ENCODE results near the gene KLHL21. TPM values are rescaled to one million over a fixed set of nuclear protein-coding genes. Genes with fewer than 3 reads are reported as not detected.

Gene KLHL21
- total and polyA plus RNA-seq, 2 donors (not counting 1 experiment from before 2014, with no cell fraction given) = 14.4 to 29.9 TPM

DNA sequence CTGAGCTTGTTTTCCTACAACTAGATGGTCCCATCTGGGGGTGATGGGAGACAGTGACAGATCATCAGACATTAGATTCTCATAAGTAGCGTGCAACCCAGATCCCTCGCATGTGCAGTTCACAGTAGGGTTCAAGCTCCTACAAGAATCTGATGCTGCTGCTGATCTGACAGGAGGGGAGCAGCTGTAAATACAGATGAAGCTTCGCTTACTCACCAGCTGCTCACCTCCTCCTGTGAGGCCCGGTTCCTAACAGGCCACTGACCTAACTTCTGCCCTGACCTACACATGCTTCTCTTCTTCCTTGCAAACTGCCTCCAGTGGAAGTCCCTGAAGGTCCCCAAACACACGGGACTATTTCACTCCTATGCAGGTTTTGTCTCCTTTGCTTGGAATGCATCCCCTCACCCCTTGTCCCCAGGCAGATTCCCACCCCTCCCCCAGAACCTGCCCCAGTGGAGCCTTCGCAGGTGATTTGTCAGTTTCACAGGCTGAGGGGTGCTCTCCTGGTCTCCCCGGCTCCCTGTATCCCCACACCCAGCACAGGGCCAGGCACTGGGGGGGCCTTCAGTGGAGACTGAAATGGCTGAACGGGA, 28.5 kb downstream of the KLHL21 start:
- 99% methylated on average over 8 of the region's 8 CpGs for WGBS (ENCODE audit: insufficient coverage)

More for the DNA sequence above, 28.5 kb downstream of the KLHL21 start:
- Mint-ChIP-seq H3K27me3 (peaks cover 15% of the 10 kb centered on the region), H3K4me3 (no peak overlapping the region), H3K4me1 (peaks cover under 1% of the 10 kb centered on the region), H3K27ac (no peak overlapping the region), H3K9me3 (ENCODE audit: insufficient read depth) (no peaks in the 10 kb centered on the region)
- no peak overlapping the region for H3K4me2 ChIP-seq (replicated peaks; ENCODE audit: low read depth, low read length, poor library complexity, severe bottlenecking)
- H3K4me1 ChIP-seq (ENCODE audit: control insufficient read depth in 2 of 2, insufficient read depth in 2 of 2, low read length in 2 of 2) = peaks cover 0 to under 1% of the 10 kb centered on the region in 2 donors
- intact Hi-C loops (cut with micrococcal nuclease) = no loop called here
- no peak overlapping the region for H3K27ac ChIP-seq (ENCODE audit: low read length in 2 of 2)
- no peak overlapping the region for H3K4me3 ChIP-seq (ENCODE audit: control extremely low read depth in 1 of 5, extremely low read depth in 1 of 5, insufficient read depth in 1 of 5, low read depth in 2 of 5, low read length in 4 of 5)
- no peak for DNase-seq
- no peak overlapping the region for H3K9ac ChIP-seq (ENCODE audit: low read length)
- TF ChIP-seq, protein P1, sequence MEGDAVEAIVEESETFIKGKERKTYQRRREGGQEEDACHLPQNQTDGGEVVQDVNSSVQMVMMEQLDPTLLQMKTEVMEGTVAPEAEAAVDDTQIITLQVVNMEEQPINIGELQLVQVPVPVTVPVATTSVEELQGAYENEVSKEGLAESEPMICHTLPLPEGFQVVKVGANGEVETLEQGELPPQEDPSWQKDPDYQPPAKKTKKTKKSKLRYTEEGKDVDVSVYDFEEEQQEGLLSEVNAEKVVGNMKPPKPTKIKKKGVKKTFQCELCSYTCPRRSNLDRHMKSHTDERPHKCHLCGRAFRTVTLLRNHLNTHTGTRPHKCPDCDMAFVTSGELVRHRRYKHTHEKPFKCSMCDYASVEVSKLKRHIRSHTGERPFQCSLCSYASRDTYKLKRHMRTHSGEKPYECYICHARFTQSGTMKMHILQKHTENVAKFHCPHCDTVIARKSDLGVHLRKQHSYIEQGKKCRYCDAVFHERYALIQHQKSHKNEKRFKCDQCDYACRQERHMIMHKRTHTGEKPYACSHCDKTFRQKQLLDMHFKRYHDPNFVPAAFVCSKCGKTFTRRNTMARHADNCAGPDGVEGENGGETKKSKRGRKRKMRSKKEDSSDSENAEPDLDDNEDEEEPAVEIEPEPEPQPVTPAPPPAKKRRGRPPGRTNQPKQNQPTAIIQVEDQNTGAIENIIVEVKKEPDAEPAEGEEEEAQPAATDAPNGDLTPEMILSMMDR (IDR thresholded peaks at IDR 0.05) = no peak
- no peak for TF ChIP-seq EZH2 (IDR thresholded peaks at IDR 0.05; ENCODE audit: borderline replicate concordance, insufficient read depth, low read depth, low read length, poor library complexity, severe bottlenecking)
- H2AFZ ChIP-seq (ENCODE audit: insufficient read depth, low read depth, low read length, poor library complexity, severe bottlenecking) = no peak overlapping the region
- peaks cover 0 to 6% (median 0%) of the 10 kb centered on the region in 3 donors for H3K9me3 ChIP-seq (ENCODE audit: control extremely low read depth in 1 of 3, control insufficient read depth in 2 of 3, insufficient read depth in 1 of 3, low read length in 2 of 3)
- no peaks in the 10 kb centered on the region for H4K20me1 ChIP-seq (ENCODE audit: control insufficient read depth, insufficient read depth, low read length, poor library complexity, severe bottlenecking)
- CTCF ChIA-PET = interaction anchor here (0.7 kb wide), 1 partner anchor 74 kb away, joined by 3 read pairs; no protein-coding TSS in a partner anchor
- H3K36me3 ChIP-seq (replicated peaks in 1 of 2; ENCODE audit: control extremely low read depth in 1 of 2, control insufficient read depth in 1 of 2, extremely low read depth in 1 of 2, insufficient read depth in 2 of 2, low read length in 1 of 2) = no peaks in the 10 kb centered on the region
- POLR2A ChIA-PET = no interaction called here
- peaks cover 0 to 3% (median 0%) of the 10 kb centered on the region in 4 experiments for H3K27me3 ChIP-seq (replicated peaks in 1 of 4; ENCODE audit: control extremely low read depth in 1 of 4, control insufficient read depth in 3 of 4, insufficient read depth in 4 of 4, low read length in 3 of 4)
- peaks cover under 1% of the 10 kb centered on the region for H3K79me2 ChIP-seq (ENCODE audit: control insufficient read depth, insufficient read depth, low read length)
- no peak for ATAC-seq (ENCODE audit: low read depth)

All from B cell (primary cell).